ENCODE measurements around the gene EFHC1.

GRCh38 chr6:52511572-52512151 is 91.5 kb downstream of the EFHC1 start:
- no peak for TF ChIP-seq CTCF (IDR thresholded peaks at IDR 0.05 in 8 of 11, conservative IDR thresholded peaks at IDR 0.05 in 3 of 11)
- no peak for TF ChIP-seq POLR2AphosphoS5 (IDR thresholded peaks at IDR 0.05)
